Ecto neural progenitor cell (in vitro differentiated cells): Measurements from ENCODE around the gene THBD.

Experiments used
- DNase-seq: peaks from one replicate; pipeline ENCODE4 v3.0.0-alpha.2; 2018; ENCODE audit warnings: low spot score

THBD gene

DNA sequence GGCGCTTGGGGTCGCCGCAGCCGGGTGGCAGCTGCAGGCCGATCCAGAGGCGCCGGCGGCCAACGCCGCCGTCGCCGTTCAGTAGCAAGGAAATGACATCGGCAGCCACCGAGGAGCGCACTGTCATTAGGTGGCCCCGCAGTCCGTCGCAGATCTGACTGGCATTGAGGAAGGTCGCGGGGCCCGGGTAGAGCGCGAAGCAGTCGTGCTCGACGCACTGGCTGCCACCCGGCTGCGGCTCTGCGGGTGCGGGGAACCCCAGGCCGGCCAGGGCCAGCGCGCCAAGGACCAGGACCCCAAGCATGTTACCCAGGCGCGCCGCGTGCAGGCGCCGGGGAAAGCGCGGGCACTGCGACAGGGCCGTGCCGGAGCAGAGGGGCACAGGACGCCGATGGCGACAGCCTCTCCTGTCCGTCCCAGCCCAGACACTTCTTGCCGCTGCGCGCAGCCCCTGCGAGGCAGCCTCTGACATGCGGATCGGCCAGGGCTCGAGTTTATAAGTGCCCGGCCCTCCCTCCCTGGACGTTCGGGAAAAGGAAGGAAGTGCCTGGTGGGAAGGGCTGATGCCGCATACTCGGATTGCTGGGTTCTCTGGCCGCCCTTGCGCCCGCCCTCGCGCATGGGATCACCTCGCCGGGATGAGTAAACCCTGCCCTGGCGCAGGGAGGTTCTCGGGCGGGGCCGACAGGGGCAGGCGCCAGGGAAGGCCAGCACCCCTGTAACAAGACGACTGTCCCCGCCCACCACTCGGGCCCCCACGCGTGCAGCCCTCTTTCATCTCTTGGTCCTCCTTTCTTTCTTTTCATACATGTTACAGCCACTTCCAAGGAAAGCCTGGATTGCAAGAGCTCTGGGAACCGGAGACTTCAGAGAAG, at the start of gene THBD:
TSS of gene THBD (minus strand) at position 472 of the 875 bp plus-strand sequence. CDS start at position 304, 168 bp downstream.
- DNase-seq: peak; percentile 74

- DNase-seq: no peak
Observed at GRCh38 chr20:23097636-23098580, 48.4 kb upstream of the THBD start.

GRCh38 chr20:23096986-23097520, 47.6 kb upstream of the THBD start:
- no peak for DNase-seq

DNA sequence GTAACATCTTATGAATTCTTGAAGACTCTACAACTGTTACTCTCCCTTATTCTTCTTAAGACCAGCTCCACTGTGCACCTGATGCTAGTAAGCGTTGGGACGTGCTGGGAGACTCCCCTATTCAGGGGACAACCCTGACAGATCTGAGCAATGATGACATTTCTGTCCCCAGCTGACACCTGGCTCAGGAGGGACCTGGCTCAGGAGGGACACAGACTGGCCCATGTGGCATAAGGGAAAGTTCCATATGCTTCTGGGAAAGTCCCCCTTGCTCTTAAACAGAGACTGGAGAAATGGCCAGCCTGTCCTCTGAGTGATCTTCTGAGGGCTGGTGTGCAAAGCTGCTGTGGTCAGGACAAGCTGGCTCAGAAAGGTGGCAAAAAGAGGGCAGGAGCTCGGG, 46.6 kb upstream of the THBD start:
- no peak for DNase-seq

DNA sequence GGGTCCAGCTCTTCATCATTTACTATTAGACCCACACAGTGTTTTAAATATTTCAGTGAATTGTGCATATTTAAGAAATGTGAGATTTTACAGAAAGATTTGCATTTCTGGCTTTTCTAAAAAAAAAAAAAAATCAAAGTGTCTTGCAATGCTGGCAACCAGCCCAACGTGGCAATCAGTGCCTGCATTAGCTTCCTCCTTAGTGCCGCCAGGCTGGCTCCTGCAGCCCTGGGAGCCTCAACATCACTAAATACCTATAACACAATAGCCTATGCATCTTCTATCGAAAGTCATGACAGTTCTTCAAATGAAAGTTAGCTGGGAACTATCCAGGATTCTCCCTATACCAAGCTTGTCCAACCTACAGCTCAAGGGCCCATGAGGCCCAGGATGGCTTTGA, 46.0 kb upstream of the THBD start:
- DNase-seq: no peak

DNA sequence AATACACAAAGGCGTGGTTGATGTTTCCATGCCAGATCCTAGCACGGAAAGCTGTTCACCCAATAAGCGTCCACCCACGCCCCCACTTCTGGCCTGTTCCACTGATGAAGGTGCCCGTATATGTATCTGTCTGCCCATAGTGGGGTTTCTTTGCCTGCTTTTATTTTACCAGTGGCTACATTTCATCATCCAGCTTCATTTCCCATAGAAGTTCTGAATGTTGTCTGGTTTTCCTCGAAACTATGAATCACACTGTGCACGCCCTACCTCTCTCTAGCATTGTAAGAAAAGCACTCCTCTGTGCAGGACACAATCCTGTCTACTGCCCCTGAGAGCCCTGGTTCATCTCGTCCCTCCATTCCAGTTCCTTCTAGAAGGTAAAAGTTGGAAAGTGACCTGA, 45.5 kb upstream of the THBD start:
- no peak for DNase-seq

DNA sequence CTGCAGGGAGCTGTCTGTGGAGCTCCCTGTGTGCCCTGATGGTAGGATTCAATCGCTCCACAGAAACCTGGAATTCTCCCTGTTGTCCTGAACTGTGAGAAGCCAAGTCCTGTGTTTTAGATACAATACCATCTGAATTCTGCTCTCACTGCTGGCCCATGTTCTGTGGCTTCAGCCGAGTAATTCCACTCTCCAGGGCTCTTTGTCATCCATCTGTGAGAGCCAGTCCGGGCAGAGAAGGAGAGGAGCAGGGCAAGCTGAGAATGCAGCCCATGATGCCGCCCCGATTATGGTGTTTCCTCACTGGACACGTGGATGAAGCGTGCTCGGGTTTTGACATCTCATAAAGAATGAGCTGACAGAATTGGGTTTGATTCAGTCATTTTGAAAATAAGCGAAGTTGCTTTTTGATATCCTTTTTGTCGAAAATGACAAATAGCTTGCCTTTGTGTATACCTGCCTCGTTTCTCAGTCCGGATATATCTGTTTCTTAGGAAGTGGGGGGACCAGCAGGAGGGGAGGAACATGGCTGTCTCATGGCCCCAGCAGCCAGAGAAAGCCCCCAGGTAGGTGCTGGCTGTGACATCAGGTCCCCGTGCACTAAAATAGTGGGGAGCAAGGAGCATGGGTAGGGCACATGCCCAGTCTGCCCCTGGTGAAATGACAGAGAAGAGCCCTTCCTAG, 44.9 kb upstream of the THBD start:
- DNase-seq: no peak

- no peak for DNase-seq
Observed at GRCh38 chr20:23093613-23094012, 44.1 kb upstream of the THBD start.

DNA sequence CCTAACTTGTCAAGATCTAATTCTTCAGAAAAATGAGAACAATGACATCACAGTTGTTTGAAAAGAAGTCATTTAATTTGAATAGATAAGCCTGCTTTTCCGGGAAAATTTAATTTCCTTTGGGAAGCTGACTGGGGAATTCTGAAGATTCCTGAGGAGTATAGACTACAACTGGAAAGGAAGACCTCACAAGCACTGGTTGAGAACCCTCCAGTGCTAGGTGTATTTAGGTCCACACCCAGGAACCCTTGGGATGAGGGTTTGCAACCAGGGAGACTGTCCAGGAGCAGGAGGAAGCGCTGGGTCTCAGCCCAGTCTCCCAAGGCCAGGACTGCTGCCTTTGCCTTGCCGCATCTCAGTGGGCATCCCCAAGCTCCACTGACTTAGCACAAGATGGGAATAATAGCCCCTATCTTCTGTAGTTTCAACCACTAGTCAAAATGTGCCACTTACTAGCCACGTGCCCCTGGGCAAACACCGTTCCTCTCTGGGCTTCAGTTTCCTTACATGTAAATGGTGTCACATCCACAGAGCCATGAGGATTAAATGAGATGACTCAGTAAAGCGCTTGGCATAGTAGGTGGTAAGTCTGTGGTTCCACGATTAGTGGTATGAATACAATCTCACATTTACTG, 43.5 kb upstream of the THBD start:
- DNase-seq: no peak

DNA sequence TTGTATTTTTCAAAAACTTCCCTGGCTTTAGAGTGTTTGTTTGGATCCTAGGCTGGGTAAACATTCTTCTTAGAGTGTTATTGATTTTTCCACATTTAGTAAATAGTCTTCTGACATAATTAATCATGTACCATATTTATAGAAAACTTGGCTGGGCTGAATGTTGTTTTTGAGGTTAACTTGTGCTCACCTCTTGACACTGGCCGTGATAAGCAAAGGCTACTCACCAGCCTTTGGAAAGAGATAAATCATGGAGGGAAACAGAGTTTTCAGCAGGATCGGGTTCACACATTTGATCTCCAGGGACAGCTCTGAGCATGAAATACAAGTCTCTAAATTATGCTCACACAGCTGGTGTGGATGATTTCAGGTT, 42.9 kb upstream of the THBD start:
- DNase-seq: no peak

DNA sequence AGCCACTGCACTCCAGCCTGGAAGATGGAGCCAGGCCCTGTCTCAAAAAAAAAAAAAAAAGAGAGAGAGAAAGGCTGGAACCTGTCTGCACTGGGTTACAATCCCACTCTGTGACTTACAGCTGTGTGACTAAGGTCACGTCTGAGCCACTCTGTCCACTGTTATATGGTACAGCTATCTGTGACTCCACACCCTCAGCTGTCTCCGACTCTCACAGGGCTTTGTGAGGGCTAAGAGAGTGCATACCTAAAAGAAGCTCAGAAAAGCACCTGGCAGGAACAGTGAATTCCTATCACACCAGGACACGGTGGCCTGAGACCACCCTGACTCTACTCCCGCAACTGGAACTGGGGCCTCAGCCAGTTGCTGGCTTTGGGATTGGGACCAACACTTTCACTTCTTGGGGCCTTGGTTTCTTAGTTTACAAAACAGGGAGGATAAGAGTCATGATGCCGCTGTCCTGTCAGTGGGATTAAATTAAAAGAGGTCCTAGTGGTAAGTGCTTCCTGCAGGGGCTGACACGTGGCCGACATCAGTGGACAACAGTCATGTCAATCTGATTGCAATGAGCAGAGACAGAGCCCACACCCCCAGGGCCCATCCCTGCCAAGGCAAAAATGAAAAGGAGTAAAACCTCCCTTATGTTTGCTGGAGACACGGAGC, 42.4 kb upstream of the THBD start:
- no peak for DNase-seq

DNA sequence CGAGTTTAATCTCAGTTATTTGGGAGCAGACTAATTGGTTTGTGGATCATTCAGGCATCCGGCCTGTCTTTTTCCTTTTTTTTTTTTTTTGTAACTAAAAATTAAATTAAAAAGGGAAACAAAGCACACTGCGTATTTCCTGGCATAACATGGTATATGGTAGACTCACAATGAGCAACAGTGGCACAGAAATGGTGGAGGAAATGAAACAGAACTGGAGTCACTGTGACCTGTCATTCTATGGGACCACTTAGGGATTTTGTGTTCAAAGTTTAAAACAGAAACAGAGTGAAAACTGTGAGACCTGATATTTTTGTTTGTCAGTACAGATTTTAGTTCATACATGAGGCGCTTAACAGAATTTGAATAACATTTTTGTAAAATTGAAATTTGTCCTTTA, 41.4 kb upstream of the THBD start:
- no peak for DNase-seq

GRCh38 chr20:23090147-23090546, 40.7 kb upstream of the THBD start:
- no peak for DNase-seq

DNA sequence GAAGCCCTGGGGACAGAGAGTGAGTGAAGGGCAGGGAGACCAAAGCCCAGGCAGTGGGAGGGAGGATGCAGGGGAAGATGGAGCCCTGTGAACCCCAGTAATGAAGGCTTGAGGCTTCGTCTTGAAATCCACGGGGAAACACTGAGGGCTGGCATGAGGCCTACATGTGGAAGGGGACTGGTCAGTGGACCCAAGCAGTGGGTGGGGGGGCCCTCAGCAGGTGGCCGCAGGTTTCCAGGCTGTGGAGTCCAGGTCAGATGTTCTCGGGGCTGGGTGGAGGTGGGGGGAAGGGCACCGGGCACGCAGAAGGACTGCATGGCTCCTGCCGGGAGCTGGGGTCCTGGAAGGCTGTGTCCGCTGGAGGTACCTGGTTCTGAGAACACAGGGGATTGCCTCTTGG, 39.4 kb upstream of the THBD start:
- DNase-seq: no peak

DNA sequence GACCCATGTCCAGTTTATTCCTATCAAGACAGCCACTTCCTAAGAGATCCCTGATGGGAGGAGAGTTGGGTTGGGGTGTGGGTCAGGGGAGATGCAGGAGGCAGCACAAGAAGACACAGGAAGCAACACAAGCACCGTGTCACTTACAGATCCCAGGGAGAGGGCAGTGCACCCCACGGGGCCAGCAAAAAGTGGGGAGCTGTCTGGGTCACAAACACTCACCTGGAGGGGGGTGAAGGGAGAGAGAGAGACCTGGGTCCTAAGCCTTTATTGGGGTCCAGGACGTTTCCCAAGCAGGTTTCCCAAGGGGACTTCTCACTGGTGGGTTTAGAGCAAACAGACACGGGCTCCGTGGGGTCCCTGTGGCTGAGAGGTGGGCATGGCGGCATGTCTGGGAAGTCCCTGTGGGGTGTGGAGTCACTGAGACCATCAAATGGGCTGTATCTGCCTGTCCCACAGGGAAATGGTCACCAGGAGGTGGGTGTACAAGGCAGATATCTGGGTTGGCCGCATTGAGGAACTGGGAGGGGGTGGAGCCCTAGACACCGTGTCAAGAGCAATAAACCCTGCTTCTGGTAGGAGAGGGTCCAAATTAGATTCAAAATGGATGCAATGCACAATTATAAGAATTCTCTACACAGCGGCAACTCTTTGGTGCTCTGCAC, 38.2 kb upstream of the THBD start:
- DNase-seq: no peak

DNA sequence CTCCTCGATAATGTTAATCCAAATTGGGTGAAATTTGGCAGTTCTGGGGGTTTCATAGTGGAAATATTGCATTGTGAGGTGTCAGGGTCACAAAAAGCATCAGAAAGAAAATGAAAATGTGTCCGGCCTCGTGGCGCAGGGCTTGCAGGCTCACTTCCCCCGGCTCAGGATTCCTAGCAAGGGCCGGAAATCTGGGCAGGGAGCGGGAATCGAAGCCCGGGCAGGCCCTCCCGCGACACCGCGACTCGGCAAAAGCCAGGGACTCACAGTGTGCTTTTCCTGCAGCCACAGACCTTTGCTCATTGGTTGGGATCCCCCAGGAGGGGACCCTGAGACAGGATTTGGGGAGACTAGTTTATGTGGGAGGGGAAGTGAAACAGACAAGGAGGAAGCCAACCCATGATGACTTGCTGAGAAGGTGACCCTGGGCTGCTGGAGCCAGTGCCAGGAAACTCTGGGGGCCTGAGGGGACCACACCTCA, 37.5 kb upstream of the THBD start:
- no peak for DNase-seq

- DNase-seq: no peak
Observed at GRCh38 chr20:23086056-23086566, 36.6 kb upstream of the THBD start, which contains the start of gene CD93. CD93 (minus strand) TSS chr20:23086324; CDS start chr20:23086192, 132 bp downstream.

DNA sequence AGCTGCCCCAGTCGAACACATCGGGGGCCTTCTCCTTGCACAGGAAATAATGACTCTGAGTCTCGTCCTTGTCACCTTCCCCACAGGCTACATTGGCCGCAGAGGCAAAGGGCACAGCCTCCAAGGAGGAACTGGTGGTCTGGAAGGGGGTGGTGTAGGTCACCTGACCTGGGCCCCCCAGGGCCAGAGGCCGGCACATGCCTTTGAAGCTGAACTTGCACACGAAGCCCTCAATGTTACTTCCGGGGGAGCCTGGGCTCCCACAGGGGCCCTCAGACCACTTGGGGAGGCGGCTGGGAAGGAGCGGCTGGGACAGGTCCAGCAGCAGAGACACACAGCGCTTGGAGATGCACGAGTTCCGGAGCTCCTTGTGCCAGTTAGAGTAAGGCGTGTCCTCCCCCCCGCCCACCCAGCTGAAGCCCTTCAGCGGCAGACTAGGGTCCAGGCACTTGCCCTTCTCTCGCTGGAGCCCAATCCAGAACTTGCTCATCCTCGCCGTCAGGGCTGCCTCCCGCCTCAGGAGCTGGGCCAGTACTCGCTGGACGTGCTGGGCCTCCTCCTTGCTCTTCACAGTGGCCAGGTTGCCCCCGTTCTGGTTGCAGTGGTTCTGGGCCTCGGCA, 36.1 kb upstream of the THBD start:
- no peak for DNase-seq

GRCh38 chr20:23084845-23085365, 35.4 kb upstream of the THBD start:
- no peak for DNase-seq
